GM19455 (cell line): ENCODE measurements around the gene ENAH.
"Not testable (repeated sequence)": the region's sequence is repeated elsewhere in the genome, so short reads cannot be mapped to it uniquely, and the experiment has no call there.

Source experiments
- ATAC-seq: cut with Tn5 transposase; IDR thresholded peaks from one replicate; pipeline ENCODE4 v1.9.1; 2021; ENCODE audit not compliant: unreplicated experiment

The ENAH gene

GRCh38 chr1:225652729-225653462 is at the start of gene ENAH:
TSS of gene ENAH (minus strand) at chr1:225653123. CDS start at chr1:225652690, 433 bp downstream.
- peak; percentile 58 for ATAC-seq

- no peak for ATAC-seq
Observed at GRCh38 chr1:225700889-225701465, 48.1 kb upstream of the ENAH start.

GRCh38 chr1:225700164-225700821 is 47.4 kb upstream of the ENAH start:
- ATAC-seq: no peak

DNA sequence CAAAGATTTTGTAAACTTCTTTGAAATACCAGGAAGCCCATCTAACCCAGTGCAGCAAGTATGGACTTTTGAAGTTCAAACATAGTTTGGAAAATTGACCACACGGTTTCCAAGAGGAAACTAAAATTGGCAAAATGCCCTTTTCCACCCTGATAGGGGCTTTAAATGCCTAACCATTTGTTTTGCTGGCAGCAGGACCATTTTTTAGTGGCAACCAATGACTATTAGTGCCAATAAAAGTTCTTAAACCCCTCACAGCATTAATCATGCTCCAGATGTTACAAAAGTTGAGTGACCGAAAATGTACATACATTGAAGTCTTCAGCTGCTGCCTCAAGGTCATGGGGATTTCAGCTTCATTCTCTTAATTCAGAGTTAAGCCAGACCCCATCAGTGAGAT is 46.4 kb upstream of the ENAH start:
- no peak for ATAC-seq

- ATAC-seq: not testable (repeated sequence)
Observed at GRCh38 chr1:225698194-225698593, 45.3 kb upstream of the ENAH start.

DNA sequence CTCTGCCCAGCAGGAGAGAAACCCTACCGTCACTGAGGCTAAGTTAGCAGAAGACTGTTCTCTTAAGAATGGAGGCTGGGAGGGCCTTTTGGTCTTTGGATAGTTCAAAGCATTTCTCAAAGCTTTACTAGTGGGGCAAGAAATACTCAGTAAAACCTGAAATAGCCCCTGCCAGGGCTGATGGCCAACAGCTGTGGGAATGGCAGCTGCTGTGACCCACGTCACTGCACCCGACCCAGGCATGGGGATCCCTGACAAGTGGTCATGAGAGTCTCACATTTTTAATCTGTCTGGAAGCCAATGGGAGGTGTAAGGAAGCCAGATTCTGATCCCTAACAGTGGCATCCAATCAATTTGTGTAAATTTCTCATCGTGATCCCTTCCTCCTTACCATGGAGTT is 44.5 kb upstream of the ENAH start:
- no peak for ATAC-seq

DNA sequence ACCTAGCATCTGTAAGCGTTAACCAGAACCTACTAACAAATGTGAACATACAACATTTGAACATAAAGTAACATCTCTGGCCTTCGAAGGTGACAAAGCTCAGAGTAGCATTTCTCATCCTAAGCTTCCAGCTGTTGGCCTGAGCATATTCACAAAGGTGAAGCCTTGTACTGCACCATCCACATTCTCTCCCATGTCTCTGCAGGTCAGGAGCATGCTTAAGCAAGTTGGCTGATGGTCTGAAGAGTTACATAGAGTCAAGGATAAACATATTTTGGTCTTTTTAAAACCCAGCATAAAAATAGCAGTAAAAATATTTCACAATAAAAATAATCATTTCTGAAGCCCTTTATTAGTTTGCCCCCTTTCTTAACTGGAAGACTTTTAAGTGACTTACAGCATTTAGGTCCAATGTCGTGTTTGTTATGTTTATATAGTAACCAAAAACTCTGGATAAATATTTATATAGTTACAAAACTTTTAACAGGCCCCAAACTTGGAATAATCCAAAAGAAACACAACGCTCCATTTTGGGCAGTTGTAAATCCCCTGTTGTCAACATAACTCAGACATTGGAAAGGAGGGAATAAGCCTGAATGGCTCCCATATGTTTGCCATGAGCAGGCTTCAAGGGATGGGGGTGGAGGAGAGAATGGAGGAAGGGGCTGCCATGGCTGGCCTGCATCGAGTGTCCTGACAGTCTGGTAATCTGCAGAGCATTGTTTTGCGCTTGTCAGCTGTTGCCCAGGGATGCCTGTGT is 42.8 kb upstream of the ENAH start:
- ATAC-seq: no peak

GRCh38 chr1:225694151-225694603 is 41.3 kb upstream of the ENAH start:
- ATAC-seq: no peak

DNA sequence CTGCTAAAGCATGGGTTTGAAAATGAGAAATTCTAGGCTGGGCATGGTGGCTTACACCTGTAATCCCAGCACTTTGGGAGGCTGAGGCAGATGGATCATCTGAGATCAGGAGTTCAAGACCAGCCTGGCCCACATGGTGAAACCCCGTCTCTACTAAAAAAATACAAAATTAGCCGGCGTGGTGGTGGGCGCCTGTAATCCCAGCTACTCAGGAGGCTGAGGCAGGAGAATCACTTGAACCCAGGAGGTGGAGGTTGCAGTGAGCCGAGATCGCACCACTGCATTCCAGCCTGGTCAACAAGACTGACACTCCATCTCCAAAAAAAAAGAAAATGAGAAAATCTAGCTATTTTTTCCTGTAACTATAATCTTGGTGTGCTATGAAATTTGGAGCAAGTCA is 40.8 kb upstream of the ENAH start:
- ATAC-seq: not testable (repeated sequence)

GRCh38 chr1:225693085-225693696 is 40.3 kb upstream of the ENAH start:
- no peak for ATAC-seq

DNA sequence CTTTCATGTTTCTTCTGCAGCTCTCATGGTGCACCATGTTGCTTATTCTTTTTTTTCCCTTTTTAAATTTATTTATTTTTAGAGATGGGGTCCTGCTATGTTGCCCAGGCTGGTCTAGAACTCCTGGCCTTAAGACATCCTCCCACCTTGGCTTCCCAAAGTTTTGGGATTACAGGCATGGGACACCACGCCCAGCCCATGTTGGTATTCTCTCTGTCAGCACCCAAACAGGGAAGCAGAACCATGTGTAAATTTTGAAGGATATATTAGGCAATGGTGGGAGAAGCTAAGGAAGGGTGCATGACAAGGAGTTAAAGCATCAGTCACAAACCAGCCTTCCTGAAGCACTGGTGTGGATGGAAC is 39.6 kb upstream of the ENAH start:
- no peak for ATAC-seq

GRCh38 chr1:225691861-225692516 is 39.1 kb upstream of the ENAH start:
- ATAC-seq: no peak

DNA sequence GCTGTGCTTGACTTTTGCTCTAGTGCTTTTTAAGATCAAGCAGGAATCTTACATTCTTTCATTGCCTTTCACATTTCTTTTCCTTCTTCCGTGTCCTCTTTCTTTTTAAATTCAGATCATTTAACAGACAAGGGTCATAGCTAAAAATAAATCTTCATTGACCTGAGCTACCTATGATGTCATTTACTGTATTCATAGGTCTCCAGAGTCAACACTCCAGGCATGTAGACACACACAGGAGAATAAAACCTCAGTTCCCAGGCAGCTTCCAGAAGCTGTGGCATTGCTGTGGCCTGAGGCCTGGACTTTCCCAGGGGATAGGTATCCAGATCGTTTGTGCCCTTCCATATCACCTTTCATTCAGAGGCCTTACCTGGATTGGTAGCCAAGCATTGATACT is 38.5 kb upstream of the ENAH start:
- ATAC-seq: no peak

- ATAC-seq: no peak
Observed at GRCh38 chr1:225689882-225690459, 37.0 kb upstream of the ENAH start.

GRCh38 chr1:225688345-225688744 is 35.4 kb upstream of the ENAH start:
- no peak for ATAC-seq

GRCh38 chr1:225685476-225686176 is 32.7 kb upstream of the ENAH start:
- ATAC-seq: no peak

DNA sequence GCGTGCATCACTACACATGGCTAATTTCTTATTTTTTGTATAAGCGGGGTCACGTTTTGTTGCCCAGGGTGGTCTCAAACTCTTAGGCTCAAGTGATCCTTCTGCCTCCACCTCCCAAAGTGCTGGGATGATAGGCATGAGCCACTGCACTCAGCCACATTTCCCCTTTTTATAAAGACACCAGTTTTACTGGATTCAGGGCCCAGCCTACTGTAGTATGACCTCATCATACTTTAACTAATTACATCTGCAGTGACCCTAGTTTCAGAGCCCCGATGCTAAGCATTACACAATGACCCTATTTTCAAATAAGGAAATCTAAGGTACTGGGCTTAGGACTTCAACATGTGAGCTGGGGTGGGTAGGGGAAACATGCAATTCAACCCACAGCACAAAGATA is 31.8 kb upstream of the ENAH start:
- no peak for ATAC-seq

- no peak for ATAC-seq
Observed at GRCh38 chr1:225681231-225681630, 28.3 kb upstream of the ENAH start.

DNA sequence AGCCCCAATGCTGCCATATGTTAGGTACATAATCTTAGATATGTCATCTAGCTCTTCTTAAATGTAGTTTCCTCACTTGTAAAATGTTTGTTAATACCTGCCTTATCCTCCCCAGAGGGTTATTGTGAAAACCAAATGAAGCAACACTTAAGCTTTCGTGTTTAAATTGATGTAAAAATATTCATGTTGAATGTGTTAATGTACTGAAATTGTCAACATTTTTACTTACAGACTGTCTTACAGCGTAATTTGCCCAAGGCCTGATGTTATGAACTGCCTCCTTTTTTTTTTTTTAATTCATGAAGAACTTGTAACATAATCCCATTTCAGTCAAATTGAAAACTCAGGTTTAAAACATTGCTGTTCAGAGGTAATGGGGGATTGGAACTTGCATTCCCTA is 25.6 kb upstream of the ENAH start:
- no peak for ATAC-seq
